NOMO-1 (cell line): Measurements from ENCODE around the gene OR4X2.
"Not testable (repeated sequence)": the region's sequence is repeated elsewhere in the genome, so short reads cannot be mapped to it uniquely, and the experiment has no call there.

Source experiments
- DNase-seq, 2 experiments: peaks; one replicate each; lab custom pipeline; 2025; ENCODE audit not compliant: unreplicated experiment in 2 of 2; lab: John Stamatoyannopoulos, UW

Gene OR4X2

DNA sequence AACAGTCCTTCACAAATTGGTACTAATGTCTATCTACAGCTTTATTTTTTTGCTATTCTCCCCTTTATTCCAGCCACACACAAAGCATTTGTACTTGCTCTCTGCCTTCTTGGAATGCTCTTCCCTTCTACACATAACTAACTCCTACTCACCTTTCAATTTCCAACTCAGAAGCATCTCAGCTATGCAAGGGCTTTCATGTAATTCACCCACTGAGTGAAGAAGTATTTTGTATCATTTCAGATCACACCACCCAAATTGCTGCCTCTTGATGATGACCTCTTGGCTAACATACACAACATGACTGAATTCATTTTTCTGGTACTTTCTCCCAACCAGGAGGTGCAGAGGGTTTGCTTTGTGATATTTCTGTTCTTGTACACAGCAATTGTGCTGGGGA lies at the start of gene OR4X2:
Gene OR4X2 (plus strand): TSS at position 301 of the 400 bp plus-strand sequence. CDS start 0 bp downstream, at position 301.
- DNase-seq: no peak

GRCh38 chr11:48207881-48208280 lies 37.0 kb upstream of the OR4X2 start:
- DNase-seq: no peak

- DNase-seq: no peak
Observed at GRCh38 chr11:48210052-48210451, 34.9 kb upstream of the OR4X2 start.

- no peak for DNase-seq
Observed at GRCh38 chr11:48216510-48216909, 28.4 kb upstream of the OR4X2 start, which contains the start of gene OR4B1. Gene OR4B1 (plus strand): TSS chr11:48216810. CDS start chr11:48216810, 0 bp downstream.

DNA sequence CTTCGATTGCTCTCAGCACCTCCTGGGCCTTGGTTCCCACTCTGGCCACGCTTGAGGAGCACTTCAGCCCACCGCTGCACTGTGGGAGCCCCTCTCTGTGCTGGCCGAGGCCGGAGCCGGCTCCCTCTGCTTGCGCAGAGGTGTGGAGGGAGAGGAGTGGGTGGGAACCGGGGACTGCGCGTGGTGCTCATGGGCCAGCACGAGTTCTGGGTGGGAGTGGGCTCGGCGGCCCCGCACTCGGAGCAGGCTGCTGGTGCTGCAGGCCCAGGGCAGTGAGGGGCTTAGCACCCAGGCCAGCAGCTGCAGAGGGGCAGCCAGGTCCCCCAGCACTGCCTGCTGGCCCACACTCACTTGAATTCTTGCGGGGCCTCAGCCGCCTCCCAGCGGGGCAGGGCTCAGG lies 16.1 kb upstream of the OR4X2 start:
- DNase-seq: no peak

DNA sequence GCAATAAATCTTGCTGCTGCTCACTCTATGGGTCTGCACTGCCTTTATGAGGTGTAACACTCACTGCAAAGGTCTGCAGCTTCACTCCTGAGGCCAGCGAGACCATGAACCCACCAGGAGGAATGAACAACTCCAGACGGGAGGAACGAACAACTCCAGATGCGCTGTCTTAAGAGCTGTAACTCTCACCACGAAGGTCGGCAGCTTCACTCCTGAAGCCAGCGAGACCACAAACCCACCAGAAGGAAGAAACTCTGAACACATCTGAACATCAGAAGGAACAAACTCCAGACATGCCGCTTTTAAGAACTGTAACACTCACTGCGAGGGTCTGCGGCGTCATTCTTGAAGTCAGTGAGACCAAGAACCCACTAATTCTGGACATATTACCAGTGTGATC lies 14.8 kb upstream of the OR4X2 start:
- not testable (repeated sequence) for DNase-seq

GRCh38 chr11:48237727-48238126 lies 7.2 kb upstream of the OR4X2 start:
- no peak for DNase-seq

DNA sequence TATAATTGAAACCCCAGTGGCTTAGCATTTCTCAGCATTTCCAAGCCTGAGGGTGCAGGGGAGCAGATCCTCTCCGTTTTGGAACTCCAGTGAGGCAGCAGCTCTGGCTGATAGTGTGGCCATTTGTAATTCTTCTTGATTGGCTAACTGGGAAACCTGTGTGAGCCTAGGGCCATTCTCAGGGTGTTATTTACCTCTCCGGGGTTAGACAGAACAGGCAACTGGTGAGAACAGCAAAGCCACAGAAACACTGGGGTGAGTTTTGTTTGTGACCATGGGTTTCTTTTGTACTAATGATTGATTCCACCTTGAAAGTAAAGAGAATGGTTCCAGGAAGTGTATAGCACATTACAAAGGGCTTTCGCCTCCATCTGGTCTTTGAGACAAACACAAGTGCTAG lies 2.4 kb upstream of the OR4X2 start:
- DNase-seq: no peak

DNA sequence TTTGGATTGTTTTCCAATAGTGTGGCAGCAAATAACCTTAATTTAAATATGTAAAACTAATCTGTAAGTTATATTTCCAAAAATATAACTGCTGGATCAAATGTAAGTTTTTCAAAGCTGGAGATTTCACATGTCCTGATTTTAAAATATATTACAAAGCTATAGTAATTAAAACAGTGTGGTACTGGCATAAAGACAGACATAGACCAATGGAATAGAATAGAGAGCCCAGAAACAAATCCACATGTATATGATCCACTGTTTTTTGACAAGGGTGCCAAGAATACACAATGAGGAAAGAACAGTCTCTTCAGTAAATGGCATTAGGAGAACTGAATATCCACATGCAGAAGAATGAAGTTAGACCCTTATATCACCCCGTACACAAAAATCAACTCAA lies 4.0 kb downstream of the OR4X2 start:
- no peak for DNase-seq

GRCh38 chr11:48261600-48261999 lies 16.7 kb downstream of the OR4X2 start:
- DNase-seq: no peak

GRCh38 chr11:48263423-48263911 lies 18.6 kb downstream of the OR4X2 start, which contains the start of gene OR4X1:
Gene OR4X1 (plus strand): TSS chr11:48263861. CDS start chr11:48263861, 0 bp downstream.
- no peak for DNase-seq

- DNase-seq: no peak
Observed at GRCh38 chr11:48270621-48271020, 25.7 kb downstream of the OR4X2 start.

DNA sequence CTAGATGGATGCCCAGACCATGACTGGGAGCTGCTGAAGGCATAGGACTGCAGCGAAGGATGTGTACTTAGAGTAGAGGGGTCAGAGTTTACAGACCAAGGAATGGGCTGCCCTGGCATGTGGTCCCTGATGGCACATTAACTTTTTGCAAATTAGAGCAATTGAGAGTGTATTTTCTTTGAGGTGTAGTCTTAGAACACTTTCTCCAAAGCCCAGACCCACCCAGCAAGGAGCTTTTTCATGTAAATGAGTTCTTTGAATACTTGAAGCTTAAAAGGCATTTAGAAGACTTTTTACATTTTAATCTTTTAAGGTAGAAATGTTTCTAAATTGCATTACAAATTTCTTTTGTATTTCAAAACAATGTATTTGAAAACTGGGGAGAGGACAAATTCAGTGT lies 27.7 kb downstream of the OR4X2 start:
- no peak for DNase-seq
